Mesenchymal stem cell (in vitro differentiated cells and primary cell): Measurements from ENCODE around the gene APP.

Experiments used
- DNase-seq: peaks from one replicate; pipeline ENCODE4 v3.0.0-alpha.2; 2013
- H2AFZ ChIP-seq: one replicate; pipeline ENCODE4 v1.6.1; 2013; ENCODE audit warnings: low read depth, mild to moderate bottlenecking, control low read depth, inconsistent platforms, low read length, moderate library complexity
- H2AK5ac ChIP-seq: 2 replicates; pipeline ENCODE4 v1.6.1; 2013; ENCODE audit warnings: low read length, moderate library complexity, mild to moderate bottlenecking, inconsistent platforms; ENCODE audit not compliant: severe bottlenecking
- H2BK120ac ChIP-seq: one replicate; pipeline ENCODE4 v1.6.1; 2013; ENCODE audit warnings: low read depth, mild to moderate bottlenecking, inconsistent platforms, low read length, moderate library complexity
- H2BK12ac ChIP-seq, 2 experiments: one replicate each; pipeline ENCODE4 v1.6.1; 2013; ENCODE audit warnings: inconsistent platforms in 2 of 2, low read length in 2 of 2, mild to moderate bottlenecking in 2 of 2, moderate library complexity in 2 of 2, control low read depth in 1 of 2
- H2BK15ac ChIP-seq: one replicate; pipeline ENCODE4 v1.6.1; 2013; ENCODE audit warnings: mild to moderate bottlenecking, low read depth, inconsistent platforms; ENCODE audit not compliant: poor library complexity, severe bottlenecking
- H2BK5ac ChIP-seq: 2 replicates; pipeline ENCODE4 v1.6.1; 2013; ENCODE audit warnings: low read depth, mild to moderate bottlenecking, low read length, control low read depth, inconsistent platforms; ENCODE audit not compliant: poor library complexity, severe bottlenecking
- H3K14ac ChIP-seq, 2 experiments: one replicate each; pipeline ENCODE4 v1.6.1; 2013; ENCODE audit warnings: inconsistent platforms in 2 of 2, low read length in 2 of 2, control low read depth in 1 of 2, mild to moderate bottlenecking in 1 of 2, moderate library complexity in 1 of 2
- H3K18ac ChIP-seq, 2 experiments: one replicate each; pipeline ENCODE4 v1.6.1; 2013; ENCODE audit warnings: inconsistent platforms in 2 of 2, low read length in 2 of 2, control low read depth in 1 of 2, low read depth in 1 of 2, mild to moderate bottlenecking in 1 of 2
- H3K23ac ChIP-seq, 2 experiments: one replicate each; pipeline ENCODE4 v1.6.1; 2013; ENCODE audit warnings: inconsistent platforms in 2 of 2, low read length in 2 of 2, mild to moderate bottlenecking in 2 of 2, moderate library complexity in 2 of 2, control low read depth in 1 of 2
- H3K27ac ChIP-seq: 2 replicates; pipeline ENCODE4 v1.5.1; 2013; ENCODE audit warnings: mild to moderate bottlenecking, moderate library complexity, low read length, control low read depth, inconsistent platforms; ENCODE audit not compliant: poor library complexity, severe bottlenecking
- H3K27me3 ChIP-seq, 2 experiments: 2 replicates each; pipeline versions ENCODE4 v1.6.1 to v1.7.0; 2013; ENCODE audit warnings: low read length in 2 of 2, mild to moderate bottlenecking in 2 of 2, moderate library complexity in 2 of 2, control low read depth in 1 of 2, inconsistent platforms in 1 of 2; ENCODE audit not compliant: control insufficient read depth in 1 of 2, insufficient read depth in 1 of 2
- H3K36me3 ChIP-seq, 2 experiments: 2 replicates each; pipeline versions ENCODE4 v1.6.1 to v1.7.0; 2013; ENCODE audit warnings: low read length in 2 of 2, control low read depth in 1 of 2, inconsistent platforms in 1 of 2, low read depth in 1 of 2, mild to moderate bottlenecking in 1 of 2; ENCODE audit not compliant: insufficient read depth in 2 of 2, control insufficient read depth in 1 of 2
- H3K4ac ChIP-seq, 2 experiments: one replicate each; pipeline ENCODE4 v1.6.1; 2013; ENCODE audit warnings: inconsistent platforms in 2 of 2, low read length in 2 of 2, mild to moderate bottlenecking in 2 of 2, moderate library complexity in 2 of 2, control low read depth in 1 of 2, low read depth in 1 of 2
- H3K4me1 ChIP-seq: 2 replicates; pipeline ENCODE4 v1.6.1; 2013; ENCODE audit warnings: low read depth, low read length, control low read depth; ENCODE audit not compliant: control insufficient read depth, insufficient read depth
- H3K4me2 ChIP-seq: 2 replicates; pipeline ENCODE4 v1.6.1; 2013; ENCODE audit warnings: low read length, mild to moderate bottlenecking, inconsistent platforms; ENCODE audit not compliant: poor library complexity, severe bottlenecking
- H3K4me3 ChIP-seq, 2 experiments: 2 replicates each; pipeline versions ENCODE4 v1.5.1 to v1.7.0; 2013; ENCODE audit warnings: low read length in 2 of 2, mild to moderate bottlenecking in 2 of 2, control low read depth in 1 of 2, low read depth in 1 of 2; ENCODE audit not compliant: insufficient read depth in 1 of 2
- H3K79me1 ChIP-seq: replicated peaks from 2 replicates; pipeline ENCODE4 v1.6.1; 2013; ENCODE audit warnings: mild to moderate bottlenecking, control low read depth, low read length, inconsistent platforms; ENCODE audit not compliant: poor library complexity, severe bottlenecking
- H3K9ac ChIP-seq: 2 replicates; pipeline ENCODE4 v1.7.0; 2013; ENCODE audit warnings: mild to moderate bottlenecking, low read length, moderate library complexity
- H3K9me3 ChIP-seq: 2 replicates; pipeline ENCODE4 v1.7.0; 2013; ENCODE audit warnings: mild to moderate bottlenecking, low read length; ENCODE audit not compliant: control insufficient read depth
- H4K8ac ChIP-seq: one replicate; pipeline ENCODE4 v1.6.1; 2013; ENCODE audit warnings: inconsistent platforms, mild to moderate bottlenecking, low read length, moderate library complexity
- H4K91ac ChIP-seq: one replicate; pipeline ENCODE4 v1.6.1; 2013; ENCODE audit warnings: mild to moderate bottlenecking, low read length, inconsistent platforms
- WGBS: methylation state at CpG from one replicate; pipeline ENCODE4 v1.1.7; 2013; ENCODE audit warnings: mixed read lengths; 5-methylcytosine and 5-hydroxymethylcytosine counted together

APP gene

DNA sequence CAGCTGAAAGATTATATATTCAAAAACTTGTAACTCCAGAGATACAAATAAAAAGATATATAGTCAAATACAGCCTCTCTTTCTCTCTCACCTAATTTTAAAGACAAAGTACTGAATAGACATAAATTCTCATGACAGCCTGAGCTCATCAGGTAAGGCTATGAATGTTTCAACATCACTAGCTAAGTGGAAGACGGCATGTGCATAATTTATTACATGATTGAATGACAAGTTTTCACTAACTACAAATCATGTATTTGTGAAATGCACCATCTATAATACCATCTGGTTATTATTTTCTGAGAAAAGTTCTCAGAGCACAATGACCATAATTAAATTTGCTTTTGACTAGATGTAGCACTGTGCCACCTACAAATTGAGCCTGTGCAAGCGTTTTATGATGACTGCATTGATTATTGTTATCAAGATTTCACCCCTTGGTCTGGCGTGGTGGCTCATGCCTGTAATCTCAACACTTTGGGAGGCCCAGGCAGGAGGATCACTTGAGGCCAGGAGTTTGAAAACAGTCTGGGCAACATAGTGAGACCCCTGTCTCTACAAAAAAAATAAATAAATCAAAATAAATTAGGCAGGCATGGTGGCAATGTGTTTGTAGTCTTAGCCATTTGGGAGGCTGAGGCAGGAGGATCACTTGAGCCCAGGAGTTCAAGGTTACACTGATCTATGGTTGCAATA, 128.2 kb downstream of the APP start:
- H4K91ac ChIP-seq: no peak overlapping the region
- H3K27ac ChIP-seq: no peak overlapping the region
- H3K9ac ChIP-seq: peak overlapping the region; percentile 3
- no peak overlapping the region for H2AFZ ChIP-seq
- no peak overlapping the region for H3K4ac ChIP-seq
- peaks cover 17% of the 10 kb centered on the region for H3K79me1 ChIP-seq
- no peak overlapping the region for H3K14ac ChIP-seq
- no peak overlapping the region for H2BK12ac ChIP-seq
- H3K18ac ChIP-seq: no peak overlapping the region
- no peaks in the 10 kb centered on the region for H3K27me3 ChIP-seq
- H3K23ac ChIP-seq: no peak overlapping the region
- H2BK5ac ChIP-seq: no peak overlapping the region
- H3K4me3 ChIP-seq: no peak overlapping the region
- no peak overlapping the region for H2AK5ac ChIP-seq
- 92% methylated on average over 2 of the region's 3 CpGs for WGBS
- peaks cover 12 to 47% of the 10 kb centered on the region in 2 experiments for H3K36me3 ChIP-seq
- peaks cover 2% of the 10 kb centered on the region for H3K4me1 ChIP-seq
- DNase-seq: no peak
- H3K9me3 ChIP-seq: no peaks in the 10 kb centered on the region
- H2BK15ac ChIP-seq: no peak overlapping the region
- H2BK120ac ChIP-seq: no peak overlapping the region
- no peak overlapping the region for H4K8ac ChIP-seq
- no peak overlapping the region for H3K4me2 ChIP-seq

GRCh38 chr21:26041431-26042180, 129.0 kb downstream of the APP start:
- no peak for DNase-seq
- Histone ChIP-seq H2BK12ac (no peak overlapping the region), H3K79me1 (peaks cover 14% of the 10 kb centered on the region), H3K4me3 (no peak overlapping the region), H3K14ac (no peak overlapping the region), H3K23ac (no peak overlapping the region), H3K9me3 (no peaks in the 10 kb centered on the region), H2AFZ (no peak overlapping the region), H3K36me3 (peaks cover 10 to 41% of the 10 kb centered on the region in 2 experiments), H2BK15ac (no peak overlapping the region), H3K4me2 (no peak overlapping the region), H3K18ac (no peak overlapping the region), H3K9ac (peak overlapping the region; percentile 3), H3K4ac (no peak overlapping the region), H3K4me1 (no peaks in the 10 kb centered on the region), H2BK5ac (no peak overlapping the region), H3K27ac (no peak overlapping the region), H2AK5ac (no peak overlapping the region), H4K8ac (no peak overlapping the region), H4K91ac (no peak overlapping the region), H3K27me3 (no peaks in the 10 kb centered on the region), H2BK120ac (no peak overlapping the region)
- WGBS: 99% methylated on average over 2 of the region's 3 CpGs

DNA sequence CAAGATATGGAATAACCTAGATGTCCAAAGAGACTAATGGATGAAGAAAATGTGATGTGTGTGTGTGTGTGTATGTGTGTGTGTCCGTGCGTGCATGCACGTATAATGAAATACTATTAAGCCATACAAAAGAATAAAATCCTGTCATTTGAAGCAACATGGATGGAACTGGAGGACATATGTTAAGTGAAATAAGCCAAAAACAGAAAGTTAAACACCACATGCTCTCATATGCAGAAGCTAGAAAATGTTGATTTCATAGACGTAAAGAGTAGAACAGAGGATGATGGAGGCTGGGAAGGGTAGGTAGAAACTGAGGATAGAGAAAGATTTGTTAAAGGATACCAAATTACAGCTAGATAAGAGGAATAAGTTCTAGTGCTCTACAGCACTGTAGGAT, 133.7 kb downstream of the APP start:
- H3K9me3 ChIP-seq: no peaks in the 10 kb centered on the region
- no peak overlapping the region for H2BK5ac ChIP-seq
- no peak overlapping the region for H4K8ac ChIP-seq
- 100% methylated on average over 1 of the region's 4 CpGs for WGBS
- DNase-seq: no peak
- no peaks in the 10 kb centered on the region for H3K27me3 ChIP-seq
- H3K14ac ChIP-seq: no peak overlapping the region
- no peak overlapping the region for H3K23ac ChIP-seq
- no peak overlapping the region for H3K18ac ChIP-seq
- no peaks in the 10 kb centered on the region for H3K4me1 ChIP-seq
- no peak overlapping the region for H2AK5ac ChIP-seq
- H2AFZ ChIP-seq: no peak overlapping the region
- H4K91ac ChIP-seq: no peak overlapping the region
- H3K4me3 ChIP-seq: no peak overlapping the region
- H2BK12ac ChIP-seq: no peak overlapping the region
- no peak overlapping the region for H2BK120ac ChIP-seq
- no peak overlapping the region for H2BK15ac ChIP-seq
- H3K4ac ChIP-seq: no peak overlapping the region
- H3K79me1 ChIP-seq: peaks cover 13% of the 10 kb centered on the region
- no peak overlapping the region for H3K9ac ChIP-seq
- no peak overlapping the region for H3K4me2 ChIP-seq
- H3K36me3 ChIP-seq: peaks cover 2 to 42% of the 10 kb centered on the region in 2 experiments
- H3K27ac ChIP-seq: no peak overlapping the region

DNA sequence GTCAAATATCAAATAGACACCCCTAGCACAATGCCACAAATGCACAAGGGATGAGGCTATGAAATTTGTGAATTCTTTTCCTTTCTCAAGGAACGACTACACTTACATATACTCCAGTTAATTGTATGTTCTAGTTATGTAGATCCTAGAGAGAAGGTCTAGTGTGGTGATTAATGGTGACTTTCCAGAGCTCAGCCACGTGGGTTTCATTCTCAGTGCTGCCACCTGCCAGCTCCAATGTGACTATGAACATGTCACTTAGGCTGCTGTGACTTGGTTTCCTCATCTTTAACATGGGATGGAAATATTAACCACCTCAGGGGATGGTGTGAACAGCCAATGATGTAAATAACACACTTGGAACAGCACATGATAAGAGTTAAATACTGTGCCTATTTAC, 138.3 kb downstream of the APP start:
- Histone ChIP-seq H2BK12ac (no peak overlapping the region), H3K79me1 (peaks cover 30% of the 10 kb centered on the region), H2BK15ac (no peak overlapping the region), H4K8ac (no peak overlapping the region), H3K18ac (no peak overlapping the region), H3K9me3 (no peaks in the 10 kb centered on the region), H4K91ac (no peak overlapping the region), H2BK120ac (no peak overlapping the region), H2AK5ac (no peak overlapping the region), H3K9ac (no peak overlapping the region), H3K4me2 (no peak overlapping the region), H3K4ac (no peak overlapping the region), H3K4me3 (no peak overlapping the region), H3K23ac (no peak overlapping the region), H3K36me3 (peaks cover 9 to 77% of the 10 kb centered on the region in 2 experiments), H3K4me1 (peaks cover 6% of the 10 kb centered on the region), H2AFZ (no peak overlapping the region), H2BK5ac (no peak overlapping the region), H3K14ac (no peak overlapping the region), H3K27me3 (no peaks in the 10 kb centered on the region), H3K27ac (no peak overlapping the region)
- WGBS: 67% methylated on average over 1 of the region's 2 CpGs
- no peak for DNase-seq
